Stomach smooth muscle (tissue), 2 donors: Measurements from ENCODE around the gene FAM180A.

Source experiments
- H3K27ac ChIP-seq: one replicate; pipeline ENCODE4 v1.7.0; 2013; ENCODE audit warnings: mild to moderate bottlenecking, low read length, inconsistent platforms
- H3K27me3 ChIP-seq, 2 donors: one replicate each; pipeline ENCODE4 v1.7.0; 2013; ENCODE audit warnings: low read length in 2 of 2; ENCODE audit not compliant: insufficient read depth in 2 of 2, control insufficient read depth in 1 of 2
- H3K36me3 ChIP-seq, 2 donors: one replicate each; pipeline ENCODE4 v1.7.0; 2013; ENCODE audit warnings: low read length in 2 of 2; ENCODE audit not compliant: control insufficient read depth in 2 of 2, insufficient read depth in 2 of 2
- H3K4me1 ChIP-seq: one replicate; pipeline ENCODE4 v1.7.0; 2013; ENCODE audit warnings: low read length; ENCODE audit not compliant: control insufficient read depth, insufficient read depth
- H3K4me3 ChIP-seq, 2 donors: one replicate each; pipeline ENCODE4 v1.7.0; 2013; ENCODE audit warnings: low read length in 2 of 2
- H3K9ac ChIP-seq, 2 donors: one replicate each; pipeline ENCODE4 v1.7.0; 2013; ENCODE audit warnings: low read length in 2 of 2, mild to moderate bottlenecking in 1 of 2
- H3K9me3 ChIP-seq, 2 donors: one replicate each; pipeline ENCODE4 v1.7.0; 2013; ENCODE audit warnings: low read length in 2 of 2; ENCODE audit not compliant: control insufficient read depth in 2 of 2
- donor health status: healthy.
- donor health status: Pancreatic carcinoma.

FAM180A gene

DNA sequence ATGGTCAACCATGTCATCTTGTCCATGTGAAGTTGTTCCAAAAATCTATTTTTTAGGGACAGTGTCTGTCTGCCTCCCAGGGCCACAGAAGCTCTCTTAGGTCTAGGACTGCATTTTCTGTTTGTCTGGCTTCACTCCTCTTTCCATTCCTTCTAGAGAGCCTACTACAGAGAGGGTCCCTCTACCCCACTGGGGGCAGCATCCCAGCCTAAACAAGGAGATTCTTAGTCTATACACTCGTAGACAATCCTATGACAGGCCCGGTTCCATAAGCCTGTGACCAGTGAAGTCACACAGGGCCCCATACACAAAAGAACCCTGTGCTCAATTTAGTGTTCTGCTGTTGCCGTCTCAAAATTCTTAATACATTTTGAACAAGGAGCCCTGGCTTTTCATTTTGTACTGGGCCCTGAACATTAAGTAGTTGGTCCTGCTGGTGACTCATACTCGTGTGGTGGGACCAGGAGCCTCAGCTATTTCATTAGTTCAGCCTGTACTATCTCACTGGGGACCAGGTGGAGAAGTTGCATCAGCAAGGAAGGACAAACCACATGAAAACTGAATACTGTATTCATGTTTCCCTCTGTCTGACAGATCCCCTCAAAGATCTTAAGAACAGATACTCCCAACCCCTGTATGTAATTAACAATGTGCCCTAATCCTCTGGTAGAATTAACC lies 23.5 kb upstream of the FAM180A start:
- Histone ChIP-seq H3K9ac (no peak overlapping the region), H3K9me3 (no peaks in the 10 kb centered on the region), H3K36me3 (no peaks in the 10 kb centered on the region), H3K4me3 (no peak overlapping the region), H3K4me1 (peaks cover 6% of the 10 kb centered on the region), H3K27ac (no peak overlapping the region), H3K27me3 (no peaks in the 10 kb centered on the region)

DNA sequence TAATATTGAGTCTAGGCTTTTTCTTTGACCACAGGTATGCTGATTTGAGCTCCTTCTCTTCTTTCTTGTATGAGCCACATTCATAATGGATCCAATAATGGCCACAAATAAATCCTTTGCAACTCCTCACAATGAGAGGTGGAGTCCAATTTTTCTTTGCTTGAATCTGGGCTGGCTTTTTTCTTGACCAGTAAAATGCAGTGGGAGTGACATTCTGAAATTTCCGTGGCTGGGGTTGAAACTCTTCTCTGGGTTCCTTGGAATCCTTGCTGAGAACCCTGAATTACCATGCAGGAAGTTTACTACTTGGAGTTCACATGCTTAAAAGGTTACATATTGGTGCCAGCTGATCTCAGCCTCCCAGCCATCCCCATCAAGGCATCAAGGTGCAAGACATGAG lies 22.4 kb upstream of the FAM180A start:
- Histone ChIP-seq H3K36me3 (no peaks in the 10 kb centered on the region), H3K9ac (no peak overlapping the region), H3K9me3 (no peaks in the 10 kb centered on the region), H3K27ac (no peak overlapping the region), H3K4me3 (no peak overlapping the region), H3K4me1 (peaks cover 6% of the 10 kb centered on the region), H3K27me3 (no peaks in the 10 kb centered on the region)

DNA sequence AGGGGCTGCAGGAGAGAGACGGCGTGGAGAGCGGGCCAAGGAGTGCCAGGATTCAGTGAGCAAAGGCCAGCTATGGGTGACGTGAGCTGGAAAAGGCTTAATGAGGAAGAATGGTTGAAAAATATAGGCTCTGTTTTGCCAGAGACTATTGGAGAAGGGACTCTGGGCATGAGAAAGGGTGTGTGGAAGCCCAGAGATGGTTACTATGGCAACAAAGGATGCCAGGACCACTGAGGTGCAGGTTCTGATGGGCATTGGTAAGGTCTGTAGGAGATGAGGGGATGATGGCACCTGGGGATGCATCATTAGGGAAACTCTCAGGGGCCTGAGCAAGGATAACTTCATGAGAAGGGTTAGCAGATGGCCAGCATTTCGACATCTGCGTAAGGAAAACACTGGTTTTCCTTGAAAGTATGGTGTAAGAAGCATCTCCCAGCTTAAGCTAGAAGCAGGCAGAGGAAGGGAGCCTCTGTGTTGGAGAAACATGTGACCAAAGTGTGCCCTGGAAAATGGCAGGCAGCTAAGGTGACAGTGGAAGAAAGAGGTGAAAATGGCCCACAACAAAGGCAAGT lies 21.6 kb upstream of the FAM180A start:
- Histone ChIP-seq H3K27ac (no peak overlapping the region), H3K36me3 (no peaks in the 10 kb centered on the region), H3K9ac (no peak overlapping the region), H3K27me3 (no peaks in the 10 kb centered on the region), H3K4me1 (peaks cover 6% of the 10 kb centered on the region), H3K9me3 (no peaks in the 10 kb centered on the region), H3K4me3 (no peak overlapping the region)

DNA sequence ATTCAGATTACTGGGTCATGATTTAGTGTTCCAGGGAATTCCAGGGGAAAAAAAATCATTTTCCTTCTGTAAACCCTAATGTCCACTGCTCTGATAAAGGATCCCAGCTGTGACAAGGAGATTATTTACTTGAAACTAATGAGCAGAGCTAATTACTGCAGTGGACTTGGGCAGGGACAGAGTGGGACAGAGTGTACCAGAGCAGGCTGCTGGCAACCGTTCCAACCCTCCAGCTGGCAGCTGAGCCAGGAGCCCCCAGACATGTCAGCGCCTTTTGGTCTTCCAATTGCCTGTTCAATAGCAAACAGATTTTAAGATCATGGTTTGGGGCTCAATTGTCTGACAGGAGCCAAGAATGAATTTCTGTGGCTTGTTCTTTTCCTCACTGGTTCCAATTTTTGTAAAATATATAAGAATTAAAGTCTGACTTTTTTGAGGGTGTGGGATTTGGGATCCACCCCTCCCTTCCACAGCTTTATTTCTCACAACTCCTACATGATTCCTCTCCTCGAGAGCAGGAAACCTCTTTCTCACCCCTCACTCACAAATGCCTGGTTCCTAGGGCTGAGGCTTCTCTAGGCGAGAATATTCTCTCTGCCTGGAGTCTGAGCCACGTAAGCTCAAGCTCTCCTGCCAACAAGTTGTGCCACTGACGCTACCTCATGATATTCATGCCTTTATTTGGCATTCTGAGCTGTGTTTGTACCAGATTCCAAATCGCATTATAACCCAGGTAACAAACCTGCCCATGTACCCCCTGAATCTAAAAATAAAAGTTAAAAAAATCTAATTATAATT lies 20.6 kb upstream of the FAM180A start:
- H3K36me3 ChIP-seq, result no peaks in the 10 kb centered on the region
- peaks cover 5% of the 10 kb centered on the region for H3K4me1 ChIP-seq
- no peak overlapping the region for H3K9ac ChIP-seq
- H3K4me3 ChIP-seq, result no peak overlapping the region
- no peak overlapping the region for H3K27ac ChIP-seq
- H3K27me3 ChIP-seq, result no peaks in the 10 kb centered on the region
- H3K9me3 ChIP-seq, result no peaks in the 10 kb centered on the region

DNA sequence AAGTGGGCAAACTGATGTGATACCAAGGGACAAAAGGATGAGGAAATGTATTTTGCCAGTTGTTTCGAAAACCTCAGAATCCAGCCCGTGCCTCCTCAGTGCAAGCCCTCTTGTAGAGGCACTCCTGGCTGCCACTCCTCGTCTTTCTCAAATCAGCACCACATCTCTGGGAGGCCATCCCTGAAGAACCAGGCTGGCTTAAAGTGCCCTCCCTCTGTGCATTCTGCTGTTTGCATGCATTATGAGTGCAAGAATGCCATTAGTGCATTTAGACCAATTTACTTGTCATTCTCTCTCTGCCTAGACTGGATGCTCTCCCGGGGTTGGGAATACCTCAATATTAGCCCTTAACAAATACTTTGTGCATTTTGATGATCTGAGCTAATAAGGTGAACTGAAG lies 19.9 kb upstream of the FAM180A start:
- Histone ChIP-seq H3K9me3 (no peaks in the 10 kb centered on the region), H3K4me1 (peaks cover 3% of the 10 kb centered on the region), H3K27me3 (no peaks in the 10 kb centered on the region)

DNA sequence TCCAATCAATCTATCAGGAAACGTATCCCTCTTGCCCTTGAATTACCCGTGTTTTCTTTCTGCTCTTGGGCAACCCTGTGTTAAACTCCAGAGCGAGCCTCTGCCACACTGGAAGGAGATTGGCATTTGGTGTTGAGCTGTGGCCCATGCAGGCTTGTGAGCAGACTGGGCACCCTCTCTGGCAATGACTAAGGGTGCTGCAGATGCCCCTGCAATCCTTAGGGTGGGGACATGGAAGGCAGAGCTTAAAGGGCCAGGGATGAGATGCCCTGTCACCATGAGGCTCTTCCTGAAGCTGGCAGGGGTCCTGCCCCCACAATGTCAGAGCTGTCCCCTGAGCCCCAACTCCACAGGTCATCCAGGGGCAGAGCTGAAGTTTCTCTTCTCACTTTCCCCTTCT lies 19.5 kb upstream of the FAM180A start:
- Histone ChIP-seq H3K9me3 (no peaks in the 10 kb centered on the region), H3K36me3 (no peaks in the 10 kb centered on the region), H3K9ac (no peak overlapping the region), H3K4me1 (peaks cover 3% of the 10 kb centered on the region), H3K27ac (no peak overlapping the region), H3K27me3 (no peaks in the 10 kb centered on the region), H3K4me3 (no peak overlapping the region)

More for the DNA sequence above, 19.9 kb upstream of the FAM180A start:
- no peak overlapping the region for H3K4me3 ChIP-seq
- H3K9ac ChIP-seq, result no peak overlapping the region
- no peak overlapping the region for H3K27ac ChIP-seq
- no peaks in the 10 kb centered on the region for H3K36me3 ChIP-seq

DNA sequence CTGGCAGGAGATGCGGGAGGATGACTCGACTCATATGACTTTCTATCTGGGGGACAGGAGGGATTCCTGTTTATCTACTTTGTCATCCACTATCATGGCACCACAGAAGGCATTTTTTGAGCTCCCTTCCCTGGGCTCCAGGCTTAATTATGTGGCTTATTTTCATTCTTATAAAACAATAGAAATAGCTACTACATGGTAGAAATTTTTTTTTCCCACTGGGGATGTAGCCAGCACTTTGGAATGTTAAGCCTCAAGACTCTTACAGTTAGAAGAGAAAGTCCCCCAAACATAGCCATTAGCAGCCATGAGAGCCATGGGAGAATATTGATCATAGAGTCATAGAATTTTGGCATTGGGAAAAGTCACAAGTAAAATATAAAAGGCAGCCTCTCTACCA lies 14.6 kb upstream of the FAM180A start:
- Histone ChIP-seq H3K9ac (no peak overlapping the region), H3K27ac (no peak overlapping the region), H3K36me3 (no peaks in the 10 kb centered on the region), H3K9me3 (no peaks in the 10 kb centered on the region), H3K4me1 (peaks cover 3% of the 10 kb centered on the region), H3K27me3 (no peaks in the 10 kb centered on the region), H3K4me3 (no peak overlapping the region)

DNA sequence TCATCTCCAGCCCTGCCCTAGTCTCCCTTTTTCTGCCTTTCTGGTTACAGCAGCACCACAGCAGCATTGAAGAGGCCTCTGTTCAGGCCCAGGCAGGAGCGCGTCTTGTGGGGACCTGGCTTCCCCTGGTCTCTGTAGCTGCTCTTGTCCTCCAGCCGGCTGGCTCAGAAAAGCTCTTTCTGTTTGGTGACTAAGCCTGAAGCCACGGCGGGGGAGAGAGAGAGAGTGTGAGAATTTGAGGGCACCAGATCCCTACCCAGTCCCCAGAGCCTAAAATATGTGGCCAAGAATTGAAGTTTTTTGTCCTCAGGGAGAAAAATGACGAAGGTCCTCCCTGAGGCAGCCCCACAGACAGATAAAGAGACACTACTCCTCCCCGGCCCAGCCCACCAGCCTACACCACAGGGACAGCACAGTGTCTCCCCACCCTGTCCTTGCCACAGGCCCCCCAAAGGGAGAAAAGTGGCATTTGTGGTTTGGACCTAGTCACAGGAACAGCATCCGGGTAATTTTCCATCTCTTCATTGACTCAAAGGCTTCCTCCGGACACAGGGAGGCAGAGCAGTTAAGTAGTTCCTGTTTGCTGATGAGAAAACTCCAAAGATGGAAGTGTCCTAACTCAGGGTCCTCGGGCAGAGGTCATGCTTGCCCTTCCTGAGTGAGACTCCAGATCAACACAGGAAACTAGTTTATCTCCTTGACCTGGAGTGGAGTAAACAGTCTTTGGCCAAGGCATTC lies 13.3 kb upstream of the FAM180A start:
- Histone ChIP-seq H3K4me3 (no peak overlapping the region), H3K27ac (no peak overlapping the region), H3K9ac (no peak overlapping the region), H3K4me1 (peaks cover 7% of the 10 kb centered on the region), H3K27me3 (no peaks in the 10 kb centered on the region), H3K9me3 (peaks cover 0 to 3% of the 10 kb centered on the region in 2 donors), H3K36me3 (no peaks in the 10 kb centered on the region)

DNA sequence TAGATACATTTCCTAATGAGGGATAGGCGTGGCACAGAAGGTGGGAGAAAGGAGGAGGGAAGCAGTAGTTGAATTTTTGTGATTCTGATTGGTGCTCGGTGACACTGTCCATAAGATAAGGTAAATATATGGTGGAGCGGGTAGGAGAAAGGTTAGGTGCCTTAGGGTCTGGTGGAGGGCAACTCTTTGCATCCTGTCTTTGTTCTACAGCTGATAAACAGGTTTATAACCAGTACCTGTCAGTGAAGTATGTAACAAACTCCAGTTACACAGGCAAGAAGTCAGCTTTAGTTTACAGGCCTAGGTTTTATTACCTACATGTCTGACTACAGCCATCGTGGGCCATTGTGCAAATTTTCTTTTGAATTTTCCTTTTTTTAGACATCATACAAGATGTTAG lies 10.9 kb upstream of the FAM180A start:
- Histone ChIP-seq H3K4me3 (no peak overlapping the region), H3K27me3 (no peaks in the 10 kb centered on the region), H3K36me3 (no peaks in the 10 kb centered on the region), H3K4me1 (peaks cover 7% of the 10 kb centered on the region), H3K9me3 (peaks cover 0 to 3% of the 10 kb centered on the region in 2 donors), H3K27ac (no peak overlapping the region), H3K9ac (no peak overlapping the region)

DNA sequence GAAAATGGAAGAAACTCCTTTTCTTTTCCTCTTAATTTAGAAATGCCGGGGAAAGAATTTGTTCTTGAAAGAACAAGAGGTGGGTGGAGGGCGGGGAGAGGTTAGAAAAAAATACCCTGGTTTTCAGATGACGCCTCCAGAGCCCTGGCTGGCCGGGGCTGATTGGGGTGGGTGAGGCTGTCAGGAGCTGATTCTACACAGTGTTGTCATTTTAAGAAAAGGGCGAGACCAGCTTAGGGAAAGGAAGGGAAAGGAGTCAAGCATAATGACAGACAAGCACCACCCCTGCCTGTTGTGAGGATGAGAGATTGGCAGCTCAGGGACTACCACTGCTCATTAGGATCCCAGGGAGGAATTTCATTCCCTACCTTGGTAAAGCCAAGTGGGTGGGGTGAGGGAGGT lies 9.9 kb upstream of the FAM180A start:
- Histone ChIP-seq H3K4me1 (peaks cover 7% of the 10 kb centered on the region), H3K27ac (peak overlapping the region; percentile 24), H3K9me3 (peaks cover 0 to 3% of the 10 kb centered on the region in 2 donors), H3K9ac (no peak overlapping the region), H3K36me3 (no peaks in the 10 kb centered on the region), H3K27me3 (no peaks in the 10 kb centered on the region), H3K4me3 (peak overlapping the region in 1 of 2 donors; percentile 40)
